Spleen (tissue), 11 donors: ENCODE results near the gene CCNA1. TPM values are rescaled to one million over a fixed set of nuclear protein-coding genes. Genes with fewer than 3 reads are reported as not detected.

ENCODE experiments used
- DNase-seq: peaks from one replicate; pipeline ENCODE4 v3.0.0-alpha.2; 2020
- H3K27ac ChIP-seq, 8 donors: fragments of 200-600 bp; sonication (generic) in 7 of 8; 1 replicate in 4 of 8; 2 replicates in 4 of 8; pipeline versions ENCODE4 v1.5.0 to v1.8.0; 2016 to 2021; ENCODE audit warnings: inconsistent platforms in 4 of 8, mild to moderate bottlenecking in 4 of 8, moderate library complexity in 1 of 8
- H3K27me3 ChIP-seq, 7 donors: fragments of 200-600 bp; sonication (generic) in 6 of 7; replicated peaks in 1 of 7; 1 replicate in 4 of 7; 2 replicates in 3 of 7; pipeline versions ENCODE4 v1.5.0 to v1.8.0; 2016 to 2021; ENCODE audit warnings: inconsistent platforms in 3 of 7, mild to moderate bottlenecking in 1 of 7
- H3K36me3 ChIP-seq, 6 donors: fragments of 200-600 bp; sonication (generic) in 5 of 6; 1 replicate in 4 of 6; 2 replicates in 2 of 6; pipeline versions ENCODE4 v1.5.0 to v1.8.0; 2016 to 2021; ENCODE audit warnings: inconsistent platforms in 2 of 6
- H3K4me1 ChIP-seq, 6 donors: fragments of 200-600 bp; sonication (generic) in 5 of 6; 1 replicate in 3 of 6; 2 replicates in 3 of 6; pipeline versions ENCODE4 v1.5.0 to v1.8.0; 2016 to 2021; ENCODE audit warnings: inconsistent platforms in 3 of 6
- H3K4me3 ChIP-seq, 8 donors: fragments of 200-600 bp; sonication (generic) in 7 of 8; 1 replicate in 4 of 8; 2 replicates in 4 of 8; pipeline versions ENCODE4 v1.5.0 to v1.8.0; 2016 to 2021; ENCODE audit warnings: inconsistent platforms in 4 of 8, mild to moderate bottlenecking in 4 of 8, moderate library complexity in 2 of 8
- H3K9me3 ChIP-seq, 8 donors: fragments of 200-600 bp; sonication (generic) in 7 of 8; 1 replicate in 4 of 8; 2 replicates in 4 of 8; pipeline versions ENCODE4 v1.5.0 to v1.8.0; 2016 to 2021; ENCODE audit warnings: inconsistent platforms in 4 of 8
- CTCF ChIP-seq, 11 experiments: fragments of 200-600 bp in 7 of 11; fragments of 450-650 bp in 4 of 11; sonication (generic) in 4 of 11; IDR thresholded peaks in 8 of 11; conservative IDR thresholded peaks in 3 of 11; 1 replicate in 7 of 11; 2 replicates in 4 of 11; pipeline versions ENCODE4 v1.4.0 to v1.8.0; 2016 to 2021; ENCODE audit warnings: antibody characterized with exemption in 11 of 11, inconsistent platforms in 4 of 11, mild to moderate bottlenecking in 1 of 11
- POLR2A ChIP-seq, 3 donors: fragments of 450-650 bp; IDR thresholded peaks; one replicate each; pipeline ENCODE4 v1.5.1; 2017; ENCODE audit warnings: antibody characterized with exemption in 3 of 3, mild to moderate bottlenecking in 1 of 3
- POLR2AphosphoS5 ChIP-seq, 3 donors: sonication (generic); formaldehyde crosslinking; IDR thresholded peaks; one replicate each; pipeline ENCODE4 v1.5.1; 2017; ENCODE audit warnings: antibody characterized with exemption in 3 of 3
- WGBS, 5 donors: extraction: QIAGEN DNeasy Blood & Tissue Kit in 3 of 5; methylation state at CpG; one replicate each; pipeline versions ENCODE4 v1.1.5 to v1.1.7; 2013 to 2018; 5-methylcytosine and 5-hydroxymethylcytosine counted together
- intact Hi-C: fragments of 100-400 bp; cut with DNase I; formaldehyde crosslinking; loops from one replicate; pipeline ENCODE4 v1.15.0; 2023; ENCODE audit warnings: low total_unique reads
- polyA plus RNA-seq, 3 donors: library from polyadenylated mRNA; stranded (reverse); fragments of 200-250 nt; gene quantifications; one replicate each; pipeline ENCODE4 v1.2.1, GENCODE V29; 2013
- total RNA-seq, 7 donors: library from RNA; depleted of rRNA in 3 of 7; stranded (reverse); fragments of >200 nt in 3 of 7; fragmentation: NEBNext Ultra II Directional in 4 of 7; extraction: Animal tissue kit (Norgen Biotek cat#: 25700) in 4 of 7; gene quantifications; one replicate each; pipeline versions ENCODE4 v1.1.0 to v1.2.1, GENCODE V29; 2016 to 2021
- donor health status: healthy with polysubstance abuse.
- donor health status: DM: no; HTN: no; CAD: no; lungs with moderate emphysema.
- donor health status: DM: no; HTN: no; CAD: no.
- donor health status: Bipolar disorder and iron deficiency.
- donor health status: healthy.
- donor health status: DM: no; HTN: no; CAD: no.
- donor health status: DM: yes; HTN: yes; CAD: no.

The CCNA1 gene
- total and polyA plus RNA-seq, 10 donors, result 0.13 to 1.3 (median 0.46) TPM; not detected in 1

GRCh38 chr13:36480726-36481427, 48.6 kb downstream of the CCNA1 start:
- H3K27me3 ChIP-seq, result no peaks in the 10 kb centered on the region
- no peaks in the 10 kb centered on the region for H3K36me3 ChIP-seq
- no peak overlapping the region for H3K27ac ChIP-seq
- WGBS, 5 donors, result 19 to 36% (median 24%) methylated on average over 2 of the region's 2 CpGs
- no peaks in the 10 kb centered on the region for H3K4me1 ChIP-seq
- no peak overlapping the region for H3K4me3 ChIP-seq
- DNase-seq, result no peak
- TF ChIP-seq POLR2AphosphoS5 (IDR thresholded peaks at IDR 0.05) (no peak), CTCF (IDR thresholded peaks at IDR 0.05 in 8 of 11, conservative IDR thresholded peaks at IDR 0.05 in 3 of 11) (no peak), POLR2A (IDR thresholded peaks at IDR 0.05) (no peak)
- peaks cover 0 to 21% (median 18%) of the 10 kb centered on the region in 8 donors for H3K9me3 ChIP-seq
- intact Hi-C loops, result no loop called here

GRCh38 chr13:36490055-36490454, 57.8 kb downstream of the CCNA1 start:
- intact Hi-C loops, result no loop called here
- DNase-seq, result no peak
- Histone ChIP-seq H3K4me3 (no peak overlapping the region), H3K27ac (no peak overlapping the region), H3K9me3 (no peaks in the 10 kb centered on the region), H3K27me3 (no peaks in the 10 kb centered on the region), H3K36me3 (no peaks in the 10 kb centered on the region), H3K4me1 (no peaks in the 10 kb centered on the region)
- no peak for TF ChIP-seq POLR2AphosphoS5 (IDR thresholded peaks at IDR 0.05)
- no peak for TF ChIP-seq CTCF (IDR thresholded peaks at IDR 0.05 in 8 of 11, conservative IDR thresholded peaks at IDR 0.05 in 3 of 11)
- no peak for TF ChIP-seq POLR2A (IDR thresholded peaks at IDR 0.05)

Other genes starting within 250 kb of the CCNA1 start
- gene SOHLH2, start 217.9 kb upstream of the CCNA1 start, total RNA-seq, result not detected
- under 1 TPM in 1 of 3 donors, not detected in 2; 0.06 TPM for gene SOHLH2, start 217.9 kb upstream of the CCNA1 start, polyA plus RNA-seq
- under 1 TPM in 3 of 7 donors, not detected in 4; 0.17 to 0.44 (median 0.43) TPM for gene CCDC169, start 134.7 kb upstream of the CCNA1 start, total RNA-seq
- gene CCDC169, start 134.7 kb upstream of the CCNA1 start, polyA plus RNA-seq, result under 1 TPM; 0.06 to 0.10 (median 0.09) TPM
- 10 to 100 TPM; 52.6 to 68.5 (median 57.5) TPM for gene SPART, start 86.1 kb upstream of the CCNA1 start, total RNA-seq
- gene SPART, start 86.1 kb upstream of the CCNA1 start, polyA plus RNA-seq, result 10 to 100 TPM; 15.9 to 31.2 (median 22.0) TPM
- not detected for gene SERTM1, start 241.5 kb downstream of the CCNA1 start, total RNA-seq
- gene SERTM1, start 241.5 kb downstream of the CCNA1 start, polyA plus RNA-seq, result not detected